Measurements from ENCODE around the gene KCNJ5. TPM values are rescaled to one million over a fixed set of nuclear protein-coding genes. Genes with fewer than 3 reads are reported as not detected.
A peak's percentile ranks its signal among the peaks of the same experiment; 100 is the strongest.

KCNJ5 gene
- total RNA-seq, 1 experiment from 2014 or later = 0.21 TPM

- no peak for DNase-seq (ENCODE audit: low spot score)
These were observed 4.4 kb downstream of the KCNJ5 start for GRCh38 chr11:128895526-128895925.

- DNase-seq (ENCODE audit: low spot score) = no peak
These were observed 5.2 kb downstream of the KCNJ5 start for GRCh38 chr11:128896356-128896755.

- DNase-seq (ENCODE audit: low spot score) = no peak
These were observed 6.7 kb downstream of the KCNJ5 start for GRCh38 chr11:128897826-128898225.

- DNase-seq (ENCODE audit: low spot score) = no peak
These were observed 7.6 kb downstream of the KCNJ5 start for GRCh38 chr11:128898580-128899344.

GRCh38 chr11:128900468-128900867, 9.3 kb downstream of the KCNJ5 start:
- DNase-seq (ENCODE audit: low spot score) = no peak

GRCh38 chr11:128901653-128902514, 10.7 kb downstream of the KCNJ5 start:
- no peak for DNase-seq (ENCODE audit: low spot score)

GRCh38 chr11:128902515-128903066, 11.4 kb downstream of the KCNJ5 start:
- DNase-seq (ENCODE audit: low spot score) = no peak

- peak; percentile 52 for DNase-seq (ENCODE audit: low spot score)
These were observed 12.3 kb downstream of the KCNJ5 start for GRCh38 chr11:128903248-128904061.

GRCh38 chr11:128904303-128904655, 13.1 kb downstream of the KCNJ5 start:
- DNase-seq (ENCODE audit: low spot score) = no peak

- peak; percentile 63 for DNase-seq (ENCODE audit: low spot score)
These were observed 13.6 kb downstream of the KCNJ5 start for GRCh38 chr11:128904656-128905344.

- peak; percentile 45 for DNase-seq (ENCODE audit: low spot score)
These were observed 14.4 kb downstream of the KCNJ5 start for GRCh38 chr11:128905345-128906184.

- DNase-seq (ENCODE audit: low spot score) = no peak
These were observed 15.3 kb downstream of the KCNJ5 start for GRCh38 chr11:128906185-128907050.

GRCh38 chr11:128907585-128907984, 16.4 kb downstream of the KCNJ5 start:
- no peak for DNase-seq (ENCODE audit: low spot score)

GRCh38 chr11:128908391-128909246, 17.5 kb downstream of the KCNJ5 start:
- peak; percentile 77 for DNase-seq (ENCODE audit: low spot score)

- no peak for DNase-seq (ENCODE audit: low spot score)
These were observed 18.4 kb downstream of the KCNJ5 start for GRCh38 chr11:128909438-128910125.

GRCh38 chr11:128910576-128910975, 19.4 kb downstream of the KCNJ5 start:
- no peak for DNase-seq (ENCODE audit: low spot score)

GRCh38 chr11:128911239-128911638, 20.1 kb downstream of the KCNJ5 start:
- DNase-seq (ENCODE audit: low spot score) = no peak

GRCh38 chr11:128911701-128912100, 20.5 kb downstream of the KCNJ5 start:
- DNase-seq (ENCODE audit: low spot score) = no peak
